HL-60 (cell line): ENCODE results near the gene CPAMD8.

Source experiments
- DNase-seq, 2 experiments: peaks; one replicate each; pipeline ENCODE4 v3.0.0-alpha.2; 2010 to 2020; ENCODE audit warnings: low read depth in 1 of 2, low spot score in 1 of 2
- H3K27ac ChIP-seq: fragments of 250-450 bp; sonication (Bioruptor Pico); replicated peaks from 2 replicates; pipeline ENCODE4 v1.5.1; 2020; ENCODE audit warnings: mild to moderate bottlenecking, moderate library complexity
- H3K27me3 ChIP-seq: fragments of 250-450 bp; sonication (Bioruptor Pico); 2 replicates; pipeline ENCODE4 v1.5.1; 2021; ENCODE audit warnings: mild to moderate bottlenecking, moderate library complexity; ENCODE audit not compliant: insufficient read depth, poor library complexity, severe bottlenecking
- H3K4me3 ChIP-seq: replicated peaks from 2 replicates; pipeline ENCODE4 v1.5.1; 2011; ENCODE audit warnings: mild to moderate bottlenecking, control low read depth, low read length; ENCODE audit not compliant: insufficient read depth
- CTCF ChIP-seq: IDR thresholded peaks from one replicate; pipeline ENCODE4 v1.5.1; 2011; ENCODE audit warnings: low read length, control low read depth, inconsistent platforms; ENCODE audit not compliant: insufficient read depth
- GABPA ChIP-seq: IDR thresholded peaks from 2 replicates; pipeline ENCODE4 v1.6.1; 2012; ENCODE audit warnings: low read depth
- POLR2AphosphoS5 ChIP-seq: IDR thresholded peaks from 2 replicates; pipeline ENCODE4 v1.6.1; 2012; ENCODE audit warnings: low read depth
- REST ChIP-seq: IDR thresholded peaks from 2 replicates; pipeline ENCODE4 v1.6.1; 2012; ENCODE audit warnings: low read depth; ENCODE audit not compliant: insufficient replicate concordance
- SPI1 ChIP-seq: IDR thresholded peaks from 2 replicates; pipeline ENCODE4 v1.6.1; 2012; ENCODE audit warnings: low read depth, mild to moderate bottlenecking, borderline replicate concordance

CPAMD8 gene

GRCh38 chr19:17004386-17004785 is 22.2 kb downstream of the CPAMD8 start:
- no peak for DNase-seq
- TF ChIP-seq POLR2AphosphoS5 = no peak
- no peak for TF ChIP-seq GABPA
- TF ChIP-seq SPI1 = no peak
- no peak for TF ChIP-seq CTCF
- no peak for TF ChIP-seq REST
- H3K27me3 ChIP-seq = no peaks in the 10 kb centered on the region
- H3K27ac ChIP-seq = no peak overlapping the region
- no peak overlapping the region for H3K4me3 ChIP-seq

GRCh38 chr19:17002455-17002854 is 24.2 kb downstream of the CPAMD8 start:
- H3K4me3 ChIP-seq = no peak overlapping the region
- no peak for TF ChIP-seq SPI1
- no peak for TF ChIP-seq GABPA
- no peak for TF ChIP-seq REST
- no peak for TF ChIP-seq CTCF
- no peak for TF ChIP-seq POLR2AphosphoS5

GRCh38 chr19:17001603-17002183 is 24.9 kb downstream of the CPAMD8 start:
- DNase-seq = no peak
- Histone ChIP-seq H3K27me3 (no peaks in the 10 kb centered on the region), H3K27ac (no peak overlapping the region), H3K4me3 (no peak overlapping the region)
- TF ChIP-seq CTCF = no peak
- no peak for TF ChIP-seq REST
- no peak for TF ChIP-seq POLR2AphosphoS5
- TF ChIP-seq SPI1 = no peak
- no peak for TF ChIP-seq GABPA

More at GRCh38 chr19:17002455-17002854, 24.2 kb downstream of the CPAMD8 start:
- no peak overlapping the region for H3K27ac ChIP-seq
- no peaks in the 10 kb centered on the region for H3K27me3 ChIP-seq
- DNase-seq = no peak
